OCI-LY7 (cell line): ENCODE results near the gene RAPGEF2.

Experiments
- EZH2phosphoT487 ChIP-seq: fragments of 200-600 bp; sonication (generic); IDR thresholded peaks from 2 replicates; pipeline ENCODE4 v1.6.1; 2018; ENCODE audit warnings: low read depth, borderline replicate concordance, mild to moderate bottlenecking, mixed run types, antibody characterized with exemption, low read length, moderate library complexity, mixed read lengths
- TF ChIP-seq, protein P1 (sequence below): fragments of 200-600 bp; sonication (generic); conservative IDR thresholded peaks from 2 replicates; pipeline ENCODE4 v1.5.1; 2014; ENCODE audit warnings: mild to moderate bottlenecking, antibody characterized with exemption, low read length, moderate library complexity, mixed read lengths

- TF ChIP-seq, protein P1, sequence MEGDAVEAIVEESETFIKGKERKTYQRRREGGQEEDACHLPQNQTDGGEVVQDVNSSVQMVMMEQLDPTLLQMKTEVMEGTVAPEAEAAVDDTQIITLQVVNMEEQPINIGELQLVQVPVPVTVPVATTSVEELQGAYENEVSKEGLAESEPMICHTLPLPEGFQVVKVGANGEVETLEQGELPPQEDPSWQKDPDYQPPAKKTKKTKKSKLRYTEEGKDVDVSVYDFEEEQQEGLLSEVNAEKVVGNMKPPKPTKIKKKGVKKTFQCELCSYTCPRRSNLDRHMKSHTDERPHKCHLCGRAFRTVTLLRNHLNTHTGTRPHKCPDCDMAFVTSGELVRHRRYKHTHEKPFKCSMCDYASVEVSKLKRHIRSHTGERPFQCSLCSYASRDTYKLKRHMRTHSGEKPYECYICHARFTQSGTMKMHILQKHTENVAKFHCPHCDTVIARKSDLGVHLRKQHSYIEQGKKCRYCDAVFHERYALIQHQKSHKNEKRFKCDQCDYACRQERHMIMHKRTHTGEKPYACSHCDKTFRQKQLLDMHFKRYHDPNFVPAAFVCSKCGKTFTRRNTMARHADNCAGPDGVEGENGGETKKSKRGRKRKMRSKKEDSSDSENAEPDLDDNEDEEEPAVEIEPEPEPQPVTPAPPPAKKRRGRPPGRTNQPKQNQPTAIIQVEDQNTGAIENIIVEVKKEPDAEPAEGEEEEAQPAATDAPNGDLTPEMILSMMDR = no peak
- TF ChIP-seq EZH2phosphoT487 = no peak
Measured at GRCh38 chr4:159121371-159121770, 18.5 kb downstream of the RAPGEF2 start.
